ENCODE results near the gene LCNL1.
A peak's percentile ranks its signal among the peaks of the same experiment; 100 is the strongest.
"Not testable (repeated sequence)": the region's sequence is repeated elsewhere in the genome, so short reads cannot be mapped to it uniquely, and the experiment has no call there.

Gene LCNL1

GRCh38 chr9:137025517-137025966, 42.7 kb downstream of the LCNL1 start:
- DNase-seq (ENCODE audit: low read depth in 2 of 2) = no peak

- DNase-seq (ENCODE audit: low read depth in 2 of 2) = no peak
Observed at GRCh38 chr9:137026384-137026783, 43.6 kb downstream of the LCNL1 start.

GRCh38 chr9:137026828-137027227, 44.0 kb downstream of the LCNL1 start:
- no peak for DNase-seq (ENCODE audit: low read depth in 2 of 2)

- DNase-seq (ENCODE audit: low read depth in 2 of 2) = no peak
Observed at GRCh38 chr9:137027369-137028262, 44.8 kb downstream of the LCNL1 start, which contains the start of gene ABCA2. Gene ABCA2 (minus strand): TSS chr9:137028237. CDS start chr9:137028140, 97 bp downstream.

- peak; percentile 41 to 55 for DNase-seq (ENCODE audit: low read depth in 2 of 2)
Observed at GRCh38 chr9:137028263-137029057, 45.7 kb downstream of the LCNL1 start.

GRCh38 chr9:137029058-137029936, 46.5 kb downstream of the LCNL1 start:
- DNase-seq (ENCODE audit: low read depth in 2 of 2) = peak; percentile 63 to 74

- DNase-seq (ENCODE audit: low read depth in 2 of 2) = no peak
Observed at GRCh38 chr9:137030006-137030405, 47.2 kb downstream of the LCNL1 start.

GRCh38 chr9:137030538-137031527, 48.0 kb downstream of the LCNL1 start:
- DNase-seq (ENCODE audit: low read depth in 2 of 2) = no peak

- no peak for DNase-seq (ENCODE audit: low read depth in 2 of 2)
Observed at GRCh38 chr9:137031904-137032640, 49.3 kb downstream of the LCNL1 start, which contains the start of gene FUT7. Gene FUT7 (minus strand): TSS chr9:137032088. CDS start chr9:137031991, 97 bp downstream.

GRCh38 chr9:137032858-137033257, 50.1 kb downstream of the LCNL1 start:
- no peak for DNase-seq (ENCODE audit: low read depth in 2 of 2)

- not testable (repeated sequence) for DNase-seq (ENCODE audit: low read depth in 2 of 2)
Observed at GRCh38 chr9:137033481-137033880, 50.7 kb downstream of the LCNL1 start.

GRCh38 chr9:137034039-137034708, 51.4 kb downstream of the LCNL1 start:
- no peak for DNase-seq (ENCODE audit: low read depth in 2 of 2)

- DNase-seq (ENCODE audit: low read depth in 2 of 2) = peak; percentile 83 to 89
Observed at GRCh38 chr9:137034709-137035506, 52.1 kb downstream of the LCNL1 start.

All from activated CD4-positive, alpha-beta T cell treated with anti-CD3 and anti-CD28 coated beads for 24 hours (primary cell).